Inferior parietal cortex (tissue), 1 donor: ENCODE results near the gene SCUBE3.

ENCODE experiments used
- DNase-seq: peaks from one replicate; pipeline ENCODE4 v3.0.0-alpha.2; 2016; ENCODE audit errors: extremely low spot score

The SCUBE3 gene

GRCh38 chr6:35213298-35213791 lies 411 bp upstream of the SCUBE3 start:
- no peak for DNase-seq

- DNase-seq = no peak
Observed at GRCh38 chr6:35214869-35215664, 1.3 kb downstream of the SCUBE3 start.

- DNase-seq = no peak
Observed at GRCh38 chr6:35215665-35216411, 2.1 kb downstream of the SCUBE3 start.

DNA sequence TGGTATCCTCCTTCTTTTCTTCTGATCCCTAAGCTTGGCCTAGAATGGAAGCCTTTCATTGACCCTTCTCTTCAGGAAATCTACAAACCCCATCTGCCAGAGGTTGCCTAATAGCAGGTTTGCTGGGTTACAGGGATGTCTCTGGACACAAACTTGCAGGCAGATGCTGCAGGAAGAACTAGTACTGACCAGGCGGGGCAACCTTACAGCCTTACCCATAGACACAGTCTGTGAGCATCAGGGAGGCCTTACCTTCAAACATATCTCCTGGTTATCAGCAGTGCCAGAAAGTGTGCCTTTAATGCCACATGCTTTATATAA lies 2.6 kb downstream of the SCUBE3 start:
- DNase-seq = no peak

DNA sequence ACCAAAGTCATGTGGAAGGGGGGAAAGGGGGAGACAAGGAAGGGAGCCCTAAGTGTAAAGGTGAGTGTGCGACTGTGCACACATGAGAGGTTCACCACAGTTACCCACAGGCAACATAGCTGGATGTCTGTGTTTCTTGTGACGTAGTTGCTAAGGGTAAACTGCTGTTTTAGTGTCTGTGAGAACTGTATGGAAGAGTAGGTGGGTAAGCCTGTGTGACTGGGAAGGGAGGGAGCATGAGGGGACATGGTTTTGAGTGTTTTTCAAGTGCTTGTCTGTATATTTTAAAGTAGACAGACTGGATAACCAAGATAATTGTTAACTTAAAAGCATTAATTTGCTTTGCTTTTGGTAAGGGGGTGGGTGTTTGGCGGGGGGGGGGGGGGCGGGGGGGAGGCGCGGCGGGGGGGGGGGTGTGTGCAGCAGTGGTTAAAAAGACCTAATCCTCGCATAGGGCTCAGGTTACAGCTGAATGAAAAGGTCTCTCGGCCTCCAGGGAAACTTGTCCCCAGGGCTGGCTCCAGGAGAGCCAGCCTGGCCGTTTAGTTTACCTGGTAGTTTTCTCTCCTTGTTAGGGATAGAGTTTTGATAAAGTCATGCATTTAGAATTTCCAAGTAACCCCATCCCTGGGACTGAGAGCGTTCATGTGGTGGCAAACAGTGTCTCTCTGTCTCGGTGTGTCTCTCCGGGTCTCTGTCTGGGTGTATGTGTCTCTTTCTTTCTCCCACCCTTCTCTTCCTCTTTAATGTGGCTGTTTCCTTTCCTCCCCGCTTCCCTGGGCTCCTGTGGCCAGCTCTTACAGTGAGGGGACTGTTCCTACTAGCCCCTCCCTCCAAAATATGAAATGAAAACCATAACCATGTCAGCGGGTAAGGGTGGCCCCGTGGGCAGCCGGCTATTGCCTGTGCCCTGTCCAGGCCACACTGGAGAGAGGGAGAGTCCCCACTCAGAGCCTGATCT lies 3.4 kb downstream of the SCUBE3 start:
- DNase-seq = no peak

DNA sequence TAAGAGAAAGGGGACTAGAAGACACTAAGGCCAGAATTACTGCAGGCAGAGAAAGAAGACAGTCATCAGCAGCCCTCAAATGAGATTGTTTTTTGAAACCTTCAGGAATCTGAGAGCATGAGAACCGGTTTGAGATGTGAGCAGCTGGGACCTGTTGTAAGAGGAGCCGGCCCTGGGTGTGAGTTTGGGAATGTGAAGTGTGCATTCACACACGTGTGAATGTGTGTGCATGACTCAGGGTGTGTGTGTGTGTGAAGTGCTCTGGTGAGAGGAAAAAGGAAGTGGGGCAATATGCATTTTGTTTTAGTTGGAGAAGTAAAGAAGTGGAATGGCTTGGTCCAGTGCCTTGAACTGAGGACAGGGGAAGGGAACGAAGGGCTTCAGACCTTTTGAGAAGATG lies 4.3 kb downstream of the SCUBE3 start:
- no peak for DNase-seq

- DNase-seq = no peak
Observed at GRCh38 chr6:35218456-35218855, 4.7 kb downstream of the SCUBE3 start.

GRCh38 chr6:35219683-35220326 lies 6.0 kb downstream of the SCUBE3 start:
- DNase-seq = no peak

DNA sequence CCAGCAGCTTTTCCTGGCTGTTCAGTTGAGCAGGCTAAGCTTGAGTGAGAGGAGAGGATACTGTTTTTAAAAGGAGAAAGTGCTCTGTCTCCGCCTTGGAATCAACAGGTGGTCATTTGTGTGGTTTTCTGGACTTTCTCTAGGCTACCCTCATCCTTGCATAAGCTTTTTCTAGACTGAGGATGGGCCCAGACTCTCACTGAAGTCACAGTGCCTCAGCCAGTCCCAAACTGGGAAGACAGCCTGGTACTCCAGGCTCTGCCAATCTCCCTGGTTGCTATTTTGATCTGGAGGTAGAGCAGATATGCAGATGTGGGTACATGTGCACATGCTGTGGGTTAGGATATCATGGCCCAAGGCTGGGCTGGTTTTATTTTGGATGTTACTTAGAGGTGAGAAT lies 7.0 kb downstream of the SCUBE3 start:
- DNase-seq = no peak

GRCh38 chr6:35223396-35223795 lies 9.6 kb downstream of the SCUBE3 start:
- DNase-seq = no peak

DNA sequence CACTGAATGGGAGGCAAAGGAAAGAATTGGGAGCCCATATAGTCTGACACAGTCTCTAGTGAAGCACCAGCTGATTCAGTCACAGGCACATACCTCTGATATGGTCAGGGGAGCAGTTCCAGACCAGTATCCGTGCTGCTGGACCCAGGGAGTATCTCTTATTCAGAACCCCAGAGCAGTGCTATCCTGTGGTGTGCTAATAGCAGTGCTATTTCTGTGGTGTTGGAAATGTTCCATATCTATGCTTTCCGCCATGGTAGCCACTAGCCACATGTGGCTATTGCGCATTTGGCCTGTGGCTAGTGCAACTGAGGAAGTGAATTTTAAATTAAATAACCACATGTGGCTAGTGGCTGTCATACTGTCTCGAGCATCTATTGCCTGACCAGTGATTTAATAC lies 11.0 kb downstream of the SCUBE3 start:
- no peak for DNase-seq

DNA sequence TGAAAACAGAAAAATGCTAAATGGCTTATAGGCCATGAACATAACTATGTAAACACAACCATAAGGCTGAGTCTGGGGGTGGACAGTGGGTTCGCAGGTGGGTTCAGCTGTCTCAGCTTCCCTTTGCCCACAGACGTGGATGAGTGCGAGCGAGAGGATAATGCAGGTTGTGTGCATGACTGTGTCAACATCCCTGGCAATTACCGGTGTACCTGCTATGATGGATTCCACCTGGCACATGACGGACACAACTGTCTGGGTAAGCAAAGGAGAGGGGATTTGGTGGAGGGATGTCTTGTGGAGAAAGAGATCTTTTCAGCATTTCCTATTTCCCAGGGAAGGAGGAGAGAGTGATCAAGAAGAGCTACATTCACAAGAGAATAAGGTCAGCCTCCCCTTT lies 14.7 kb downstream of the SCUBE3 start:
- DNase-seq = no peak

GRCh38 chr6:35229304-35229703 lies 15.5 kb downstream of the SCUBE3 start:
- no peak for DNase-seq

GRCh38 chr6:35230498-35230897 lies 16.7 kb downstream of the SCUBE3 start:
- DNase-seq = no peak

GRCh38 chr6:35230950-35231349 lies 17.2 kb downstream of the SCUBE3 start:
- DNase-seq = peak; percentile 6

- no peak for DNase-seq
Observed at GRCh38 chr6:35231563-35231962, 17.8 kb downstream of the SCUBE3 start.

GRCh38 chr6:35234901-35235300 lies 21.1 kb downstream of the SCUBE3 start:
- DNase-seq = no peak

- no peak for DNase-seq
Observed at GRCh38 chr6:35236223-35236622, 22.5 kb downstream of the SCUBE3 start.

DNA sequence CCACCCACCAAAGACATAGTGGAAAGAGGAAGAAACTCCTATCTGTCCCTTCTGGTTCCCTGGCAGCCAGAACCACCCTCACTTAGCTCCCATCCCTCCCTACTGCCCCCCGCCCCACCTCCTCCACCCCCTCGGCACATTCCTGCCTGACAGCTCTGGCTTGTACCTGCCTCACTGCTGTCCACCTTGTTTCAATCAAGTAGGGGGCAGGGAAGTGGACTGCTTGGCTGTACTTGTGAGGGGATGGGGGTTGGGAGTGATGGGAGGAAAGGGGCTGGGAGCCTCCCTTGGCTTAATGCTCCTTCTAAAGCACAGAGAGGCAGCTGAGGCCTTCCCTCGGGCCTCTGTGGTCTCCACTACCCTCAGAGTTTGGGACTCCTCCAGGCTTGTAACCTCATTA lies 23.7 kb downstream of the SCUBE3 start:
- no peak for DNase-seq

- DNase-seq = no peak
Observed at GRCh38 chr6:35238843-35239289, 25.1 kb downstream of the SCUBE3 start.

GRCh38 chr6:35239581-35239980 lies 25.8 kb downstream of the SCUBE3 start:
- no peak for DNase-seq
